Caco-2 (cell line): ENCODE results near the gene SKAP1. TPM values are rescaled to one million over a fixed set of nuclear protein-coding genes. Genes with fewer than 3 reads are reported as not detected.

Experiments used
- BruUV-seq: library from RNA; stranded (reverse); fragments of 400-500 nt; replicated peaks from 2 replicates; lab custom pipeline; 2021; lab: Mats Ljungman, UMichigan
- CTCF ChIA-PET: fragments of 300-600 bp; sonication (Branson Sonifier 250); formaldehyde crosslinking; loops from one replicate; lab custom pipeline; 2022; ENCODE audit warnings: antibody characterized with exemption; lab: Charles Lee
- POLR2A ChIA-PET: fragments of 300-600 bp; sonication (Branson Sonifier 250); formaldehyde crosslinking; loops from one replicate; lab custom pipeline; 2022; ENCODE audit warnings: antibody characterized with exemption; lab: Charles Lee
- DNase-seq, 2 experiments: peaks; one replicate each; pipeline versions ENCODE4 v3.0.0 to v3.0.0-alpha.2; 2020 to 2022
- H3K27me3 ChIP-seq: replicated peaks from 2 replicates; pipeline ENCODE4 v1.6.0; 2011; ENCODE audit warnings: low read length; ENCODE audit not compliant: control insufficient read depth, insufficient read depth
- H3K36me3 ChIP-seq: 2 replicates; pipeline ENCODE4 v1.5.1; 2011; ENCODE audit warnings: low read length; ENCODE audit not compliant: control insufficient read depth, insufficient read depth
- H3K4me1 ChIP-seq: fragments of 250-450 bp; sonication (Bioruptor Pico); 2 replicates; pipeline ENCODE4 v1.5.1; 2020; ENCODE audit warnings: mild to moderate bottlenecking
- H3K4me3 ChIP-seq: 2 replicates; pipeline ENCODE4 v1.5.1; 2011; ENCODE audit warnings: low read depth, mild to moderate bottlenecking, control low read depth, low read length
- H3K9me3 ChIP-seq: fragments of 250-450 bp; sonication (Bioruptor Pico); 2 replicates; pipeline ENCODE4 v1.5.1; 2020; ENCODE audit warnings: mild to moderate bottlenecking, moderate library complexity
- H3K27ac Mint-ChIP-seq: one replicate; pipeline ENCODE4 v1.8.0; 2022; ENCODE audit warnings: mixed read lengths; ENCODE audit not compliant: unreplicated experiment
- H3K27me3 Mint-ChIP-seq: one replicate; pipeline ENCODE4 v1.8.0; 2022; ENCODE audit warnings: mixed read lengths; ENCODE audit not compliant: insufficient read depth, unreplicated experiment
- H3K36me3 Mint-ChIP-seq: one replicate; pipeline ENCODE4 v1.8.0; 2022; ENCODE audit warnings: mild to moderate bottlenecking, mixed read lengths; ENCODE audit not compliant: insufficient read depth, unreplicated experiment
- H3K4me1 Mint-ChIP-seq: one replicate; pipeline ENCODE4 v1.8.0; 2022; ENCODE audit warnings: low read depth, mixed read lengths; ENCODE audit not compliant: unreplicated experiment
- H3K4me3 Mint-ChIP-seq: one replicate; pipeline ENCODE4 v1.8.0; 2022; ENCODE audit warnings: mild to moderate bottlenecking, moderate library complexity, mixed read lengths; ENCODE audit not compliant: unreplicated experiment
- H3K9me3 Mint-ChIP-seq: one replicate; pipeline ENCODE4 v1.8.0; 2022; ENCODE audit warnings: mixed read lengths; ENCODE audit not compliant: unreplicated experiment
- intact Hi-C: fragments of 100-400 bp; cut with micrococcal nuclease; formaldehyde crosslinking; loops from one replicate; pipeline ENCODE4 v1.10.0; 2022; ENCODE audit not compliant: unreplicated experiment
- total RNA-seq: library from RNA; stranded (reverse); gene quantifications from 2 replicates; pipeline ENCODE4 v1.2.3, GENCODE V29; 2022
- TF ChIP-seq, protein P1 (sequence below), 2 experiments: fragments of 200-600 bp in 1 of 2; IDR thresholded peaks; 1 replicate in 1 of 2; 2 replicates in 1 of 2; pipeline versions ENCODE4 v1.5.1 to v1.8.0; 2011 to 2022; ENCODE audit warnings: antibody characterized with exemption in 1 of 2, control low read depth in 1 of 2, inconsistent platforms in 1 of 2, low read depth in 1 of 2, low read length in 1 of 2, mild to moderate bottlenecking in 1 of 2, moderate library complexity in 1 of 2; ENCODE audit not compliant: insufficient read depth in 1 of 2, severe bottlenecking in 1 of 2, unreplicated experiment in 1 of 2

SKAP1 gene
- total RNA-seq, 1 experiment from 2014 or later: 0.70 TPM

DNA sequence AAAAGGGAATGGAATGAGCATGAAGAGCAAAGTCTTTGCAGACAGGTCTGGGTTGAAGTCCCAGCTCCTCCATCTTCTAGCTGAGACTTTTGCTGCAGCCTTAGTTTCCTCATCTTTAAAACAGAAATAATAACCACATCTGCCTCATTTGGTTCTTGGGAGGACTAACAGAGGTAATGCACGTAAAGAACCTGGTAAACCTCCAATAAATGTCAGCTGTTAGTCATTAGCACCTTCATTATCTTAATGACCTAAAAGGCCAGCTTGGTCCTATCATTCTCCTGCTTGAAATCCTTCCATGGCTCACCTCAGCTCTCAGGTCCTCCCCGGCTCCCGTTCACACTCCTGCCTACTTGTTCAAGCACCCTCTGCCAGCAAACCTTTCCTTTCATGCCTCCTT, 51.8 kb downstream of the SKAP1 start:
- no peaks in the 10 kb centered on the region for H3K9me3 Mint-ChIP-seq
- no peaks in the 10 kb centered on the region for H3K36me3 ChIP-seq
- H3K36me3 Mint-ChIP-seq: no peaks in the 10 kb centered on the region
- ChIA-PET POLR2A (no interaction called here), CTCF (interaction anchor here (0.7 to 1.3 kb wide), 3 partner anchors 12 to 119 kb away, joined by 3 to 9 read pairs (median 4); no protein-coding TSS in a partner anchor)
- H3K27ac Mint-ChIP-seq: no peak overlapping the region
- no peak overlapping the region for H3K4me3 Mint-ChIP-seq
- no peaks in the 10 kb centered on the region; the same call in none of the 2 replicates for H3K27me3 ChIP-seq
- intact Hi-C loops: no loop called here
- BruUV-seq: no TSS peak
- H3K4me3 ChIP-seq: no peak overlapping the region
- H3K4me1 ChIP-seq: no peaks in the 10 kb centered on the region
- no peak for DNase-seq
- H3K4me1 Mint-ChIP-seq: no peaks in the 10 kb centered on the region
- H3K9me3 ChIP-seq: no peaks in the 10 kb centered on the region
- TF ChIP-seq, protein P1, sequence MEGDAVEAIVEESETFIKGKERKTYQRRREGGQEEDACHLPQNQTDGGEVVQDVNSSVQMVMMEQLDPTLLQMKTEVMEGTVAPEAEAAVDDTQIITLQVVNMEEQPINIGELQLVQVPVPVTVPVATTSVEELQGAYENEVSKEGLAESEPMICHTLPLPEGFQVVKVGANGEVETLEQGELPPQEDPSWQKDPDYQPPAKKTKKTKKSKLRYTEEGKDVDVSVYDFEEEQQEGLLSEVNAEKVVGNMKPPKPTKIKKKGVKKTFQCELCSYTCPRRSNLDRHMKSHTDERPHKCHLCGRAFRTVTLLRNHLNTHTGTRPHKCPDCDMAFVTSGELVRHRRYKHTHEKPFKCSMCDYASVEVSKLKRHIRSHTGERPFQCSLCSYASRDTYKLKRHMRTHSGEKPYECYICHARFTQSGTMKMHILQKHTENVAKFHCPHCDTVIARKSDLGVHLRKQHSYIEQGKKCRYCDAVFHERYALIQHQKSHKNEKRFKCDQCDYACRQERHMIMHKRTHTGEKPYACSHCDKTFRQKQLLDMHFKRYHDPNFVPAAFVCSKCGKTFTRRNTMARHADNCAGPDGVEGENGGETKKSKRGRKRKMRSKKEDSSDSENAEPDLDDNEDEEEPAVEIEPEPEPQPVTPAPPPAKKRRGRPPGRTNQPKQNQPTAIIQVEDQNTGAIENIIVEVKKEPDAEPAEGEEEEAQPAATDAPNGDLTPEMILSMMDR (IDR thresholded peaks at IDR 0.05; ENCODE audit: insufficient read depth in 1 of 2, low read depth in 1 of 2, low read length in 1 of 2, severe bottlenecking in 1 of 2, unreplicated experiment in 1 of 2): no peak
- peaks cover 4% of the 10 kb centered on the region for H3K27me3 Mint-ChIP-seq

DNA sequence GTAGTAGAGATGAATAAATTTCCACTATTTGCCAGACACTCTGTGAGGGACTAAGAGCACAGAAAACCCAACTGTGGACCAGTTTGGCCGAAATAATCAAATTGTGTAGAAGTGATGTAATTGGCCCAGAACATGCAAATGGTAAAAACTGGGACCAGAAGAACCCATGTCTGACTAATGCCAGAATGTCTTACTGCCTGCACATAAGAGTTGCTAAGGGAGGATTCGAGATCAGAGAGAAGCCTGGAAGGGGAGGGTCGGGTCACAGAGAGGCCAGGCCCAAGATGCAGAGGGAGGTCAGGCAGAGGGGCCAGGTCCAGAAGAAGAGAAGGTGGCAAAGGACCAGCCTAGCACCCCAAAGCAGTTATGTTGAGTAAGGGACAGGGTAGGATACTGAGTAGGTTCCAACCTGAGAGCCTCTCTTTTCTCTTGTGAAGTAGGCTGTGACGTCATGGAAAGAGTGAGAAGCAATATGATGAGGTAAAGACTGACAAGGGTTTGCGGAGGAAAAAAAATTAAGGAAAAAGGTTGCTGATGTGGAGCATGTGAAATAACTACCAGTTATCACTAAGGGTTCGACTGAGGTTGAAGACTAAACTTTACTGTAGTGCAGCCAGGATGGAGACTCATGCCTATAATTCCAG, 53.2 kb downstream of the SKAP1 start:
- Histone ChIP-seq H3K27me3 (no peaks in the 10 kb centered on the region; the same call in 1 of the 2 replicates), H3K4me1 (no peaks in the 10 kb centered on the region), H3K9me3 (no peaks in the 10 kb centered on the region), H3K4me3 (no peak overlapping the region), H3K36me3 (no peaks in the 10 kb centered on the region)
- TF ChIP-seq, protein P1 (IDR thresholded peaks at IDR 0.05; ENCODE audit: insufficient read depth in 1 of 2, low read depth in 1 of 2, low read length in 1 of 2, severe bottlenecking in 1 of 2, unreplicated experiment in 1 of 2): no peak
- ChIA-PET CTCF (no interaction called here), POLR2A (interaction anchor here (0.7 kb wide), 1 partner anchor 356 kb away, joined by 3 read pairs; no protein-coding TSS in a partner anchor)
- Mint-ChIP-seq H3K27ac (no peak overlapping the region), H3K9me3 (no peaks in the 10 kb centered on the region), H3K36me3 (no peaks in the 10 kb centered on the region), H3K27me3 (peaks cover 4% of the 10 kb centered on the region), H3K4me3 (no peak overlapping the region), H3K4me1 (no peaks in the 10 kb centered on the region)
- intact Hi-C loops: no loop called here
- BruUV-seq: no TSS peak
- no peak for DNase-seq

DNA sequence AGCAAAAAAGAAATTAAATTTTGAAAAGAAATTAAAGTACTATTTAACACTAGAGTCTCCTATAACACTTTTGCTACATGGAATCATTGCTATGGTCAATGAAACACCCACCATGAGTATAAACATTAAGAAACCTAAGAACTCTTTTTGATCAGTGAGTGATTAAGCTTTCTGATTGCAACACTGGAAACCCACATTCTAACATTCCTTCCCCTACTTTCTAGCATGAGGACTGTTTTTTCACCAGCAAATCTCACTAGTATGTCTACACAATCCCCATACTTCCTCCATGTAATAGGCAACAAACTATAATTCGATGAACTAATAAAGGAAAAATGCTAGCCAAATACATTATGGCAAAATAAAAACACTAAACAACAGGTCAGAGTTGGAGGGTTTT, 54.7 kb downstream of the SKAP1 start:
- Histone ChIP-seq H3K4me1 (no peaks in the 10 kb centered on the region), H3K4me3 (no peak overlapping the region), H3K9me3 (no peaks in the 10 kb centered on the region), H3K36me3 (no peaks in the 10 kb centered on the region), H3K27me3 (no peaks in the 10 kb centered on the region; the same call in 1 of the 2 replicates)
- Mint-ChIP-seq H3K36me3 (no peaks in the 10 kb centered on the region), H3K9me3 (no peaks in the 10 kb centered on the region), H3K27me3 (peaks cover under 1% of the 10 kb centered on the region), H3K4me3 (no peak overlapping the region), H3K4me1 (no peaks in the 10 kb centered on the region), H3K27ac (no peak overlapping the region)
- no peak for DNase-seq
- BruUV-seq: no TSS peak
- POLR2A ChIA-PET: no interaction called here
- CTCF ChIA-PET: interaction anchor here (0.6 to 1.5 kb wide), 3 partner anchors 160 to 238 kb away, joined by 3 to 6 read pairs (median 4); no protein-coding TSS in a partner anchor
- intact Hi-C loops: loop anchor here (2.0 kb wide), 1 partner anchor 113 kb away; no protein-coding TSS in a partner anchor
- TF ChIP-seq, protein P1 (IDR thresholded peaks at IDR 0.05; ENCODE audit: insufficient read depth in 1 of 2, low read depth in 1 of 2, low read length in 1 of 2, severe bottlenecking in 1 of 2, unreplicated experiment in 1 of 2): no peak
